ENCODE results near the gene SART1.

The SART1 gene

DNA sequence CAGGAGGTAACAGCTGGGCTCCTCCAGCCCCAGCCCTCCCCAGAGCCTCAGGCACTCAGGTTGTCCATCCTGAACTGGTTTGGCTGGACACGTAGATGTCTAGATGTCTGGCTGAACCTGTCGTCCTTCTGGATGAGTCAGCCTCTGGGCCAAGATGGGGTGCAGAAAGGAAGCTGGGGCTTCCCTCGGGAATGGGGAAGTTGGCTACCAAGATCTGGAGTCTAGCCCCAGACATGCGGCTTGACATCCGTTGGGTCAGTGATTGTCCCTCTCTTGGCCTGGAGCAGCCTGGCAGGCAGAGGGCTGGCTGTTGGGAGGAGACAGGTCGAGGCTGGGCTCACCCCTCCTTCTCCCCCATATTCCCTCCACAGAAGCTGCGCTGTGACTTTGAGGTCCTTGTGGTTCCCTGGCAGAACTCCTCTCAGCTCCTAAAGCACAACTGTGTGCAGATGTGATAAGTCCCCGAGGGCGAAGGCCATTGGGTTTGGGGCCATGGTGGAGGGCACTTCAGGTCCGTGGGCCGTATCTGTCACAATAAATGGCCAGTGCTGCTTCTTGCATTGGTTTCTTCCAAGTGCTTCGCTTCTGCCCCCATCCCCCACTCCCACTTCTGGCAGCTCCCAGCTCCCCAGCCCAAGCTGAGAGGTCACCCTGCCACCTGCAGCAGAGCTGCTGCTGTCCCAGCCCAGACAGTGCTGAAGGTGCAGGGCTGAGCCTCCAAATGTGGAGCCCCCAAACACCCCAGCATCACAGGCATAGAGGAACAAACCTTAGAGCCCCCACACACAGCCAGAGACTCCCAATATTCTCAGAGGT is 51.6 kb downstream of the SART1 start:
- H3K4me3 Mint-ChIP-seq = no peak overlapping the region

DNA sequence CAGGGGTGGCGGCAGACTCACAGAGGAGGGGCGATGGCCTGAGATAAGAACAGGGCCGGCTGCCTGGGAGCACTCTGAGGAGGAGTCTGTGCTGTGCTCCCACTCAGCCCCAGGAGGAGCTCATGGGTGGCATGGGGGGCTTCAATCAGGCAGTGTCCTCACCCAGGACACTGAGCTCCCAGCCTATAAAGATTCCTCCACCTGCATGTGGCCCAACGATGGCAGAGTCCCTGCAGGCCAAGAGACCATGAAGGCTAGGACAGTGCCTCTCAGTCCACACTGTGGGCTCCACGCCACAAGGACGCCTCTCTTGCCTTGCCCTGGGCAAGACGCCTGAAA is 52.2 kb downstream of the SART1 start:
- peaks cover 37% of the 10 kb centered on the region for H3K27me3 Mint-ChIP-seq (ENCODE audit: low read depth, poor library complexity)

More for the DNA sequence above, 51.6 kb downstream of the SART1 start:
- no peaks in the 10 kb centered on the region for H3K36me3 Mint-ChIP-seq (ENCODE audit: low read depth)
- TF ChIP-seq, protein P1, sequence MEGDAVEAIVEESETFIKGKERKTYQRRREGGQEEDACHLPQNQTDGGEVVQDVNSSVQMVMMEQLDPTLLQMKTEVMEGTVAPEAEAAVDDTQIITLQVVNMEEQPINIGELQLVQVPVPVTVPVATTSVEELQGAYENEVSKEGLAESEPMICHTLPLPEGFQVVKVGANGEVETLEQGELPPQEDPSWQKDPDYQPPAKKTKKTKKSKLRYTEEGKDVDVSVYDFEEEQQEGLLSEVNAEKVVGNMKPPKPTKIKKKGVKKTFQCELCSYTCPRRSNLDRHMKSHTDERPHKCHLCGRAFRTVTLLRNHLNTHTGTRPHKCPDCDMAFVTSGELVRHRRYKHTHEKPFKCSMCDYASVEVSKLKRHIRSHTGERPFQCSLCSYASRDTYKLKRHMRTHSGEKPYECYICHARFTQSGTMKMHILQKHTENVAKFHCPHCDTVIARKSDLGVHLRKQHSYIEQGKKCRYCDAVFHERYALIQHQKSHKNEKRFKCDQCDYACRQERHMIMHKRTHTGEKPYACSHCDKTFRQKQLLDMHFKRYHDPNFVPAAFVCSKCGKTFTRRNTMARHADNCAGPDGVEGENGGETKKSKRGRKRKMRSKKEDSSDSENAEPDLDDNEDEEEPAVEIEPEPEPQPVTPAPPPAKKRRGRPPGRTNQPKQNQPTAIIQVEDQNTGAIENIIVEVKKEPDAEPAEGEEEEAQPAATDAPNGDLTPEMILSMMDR (IDR thresholded peaks at IDR 0.05) = no peak
- no peak for DNase-seq
- H3K27ac Mint-ChIP-seq = no peak overlapping the region
- H3K27me3 Mint-ChIP-seq (ENCODE audit: low read depth, poor library complexity) = peaks cover 37% of the 10 kb centered on the region
- peaks cover 14% of the 10 kb centered on the region for H3K4me1 Mint-ChIP-seq
- H3K9me3 Mint-ChIP-seq = no peaks in the 10 kb centered on the region

DNA sequence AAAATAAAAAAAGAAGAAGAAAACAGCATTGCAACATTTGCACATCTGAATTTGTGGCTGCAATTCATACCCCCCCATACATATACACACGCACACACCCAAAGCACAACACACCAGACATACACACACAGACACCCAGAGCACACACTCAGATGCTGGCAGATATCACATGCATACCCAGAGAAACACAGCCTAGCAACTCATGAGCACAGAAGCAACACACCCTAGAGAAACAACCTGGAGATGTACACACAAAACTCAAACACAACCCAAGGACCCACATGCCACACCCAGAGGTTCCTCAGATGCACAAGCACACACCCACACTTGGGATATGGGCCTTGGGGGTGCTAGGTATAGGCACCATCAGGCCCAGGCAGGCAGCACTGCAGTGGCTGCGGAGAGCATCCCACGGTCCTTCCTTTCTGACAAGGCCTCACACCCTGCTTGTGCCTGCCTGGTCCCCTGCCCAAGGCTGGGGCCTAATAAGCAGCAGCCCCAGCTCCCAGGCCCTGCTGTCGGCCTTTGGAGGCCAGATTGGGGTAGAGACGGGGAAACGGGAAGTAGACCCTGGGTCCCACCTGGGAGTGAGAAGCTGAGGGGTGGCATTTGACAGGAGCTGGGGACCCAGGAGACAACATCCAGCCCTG is 53.4 kb downstream of the SART1 start:
- Mint-ChIP-seq H3K36me3 (ENCODE audit: low read depth) (no peaks in the 10 kb centered on the region), H3K27ac (no peak overlapping the region), H3K4me1 (peaks cover 5% of the 10 kb centered on the region), H3K27me3 (ENCODE audit: low read depth, poor library complexity) (peaks cover 35% of the 10 kb centered on the region), H3K9me3 (no peaks in the 10 kb centered on the region), H3K4me3 (no peak overlapping the region)
- TF ChIP-seq, protein P1 (IDR thresholded peaks at IDR 0.05) = no peak
- DNase-seq = no peak

More for the DNA sequence above, 52.2 kb downstream of the SART1 start:
- no peak for DNase-seq
- Mint-ChIP-seq H3K27ac (no peak overlapping the region), H3K4me1 (peaks cover 9% of the 10 kb centered on the region), H3K9me3 (no peaks in the 10 kb centered on the region), H3K4me3 (no peak overlapping the region), H3K36me3 (ENCODE audit: low read depth) (no peaks in the 10 kb centered on the region)
- TF ChIP-seq, protein P1 (IDR thresholded peaks at IDR 0.05) = no peak

DNA sequence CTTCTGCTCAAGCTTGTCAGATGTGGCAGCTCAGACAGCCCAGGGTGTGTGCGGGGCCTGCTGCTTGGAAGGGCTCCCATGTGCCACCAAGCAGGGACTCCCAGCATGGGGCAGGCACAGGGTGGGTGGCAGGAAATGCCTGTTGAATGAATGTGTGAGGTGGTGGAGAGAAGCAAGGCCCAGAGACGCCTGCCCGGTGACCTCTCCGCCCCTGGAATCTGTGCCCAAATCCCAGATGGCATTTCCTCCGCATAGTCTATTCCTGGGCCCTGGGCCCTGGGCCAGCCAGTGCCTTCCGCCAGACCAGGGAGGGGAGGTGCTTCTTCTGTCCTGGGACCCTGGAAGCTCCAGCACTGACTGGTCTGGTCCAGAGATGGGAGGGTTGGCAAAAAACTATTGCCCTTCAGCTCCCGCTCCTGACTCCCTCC is 53.9 kb downstream of the SART1 start:
- TF ChIP-seq, protein P1 (IDR thresholded peaks at IDR 0.05) = no peak
- Mint-ChIP-seq H3K36me3 (ENCODE audit: low read depth) (no peaks in the 10 kb centered on the region), H3K4me3 (no peak overlapping the region), H3K4me1 (peaks cover under 1% of the 10 kb centered on the region), H3K27me3 (ENCODE audit: low read depth, poor library complexity) (peaks cover 30% of the 10 kb centered on the region), H3K9me3 (no peaks in the 10 kb centered on the region), H3K27ac (no peak overlapping the region)
- no peak for DNase-seq

DNA sequence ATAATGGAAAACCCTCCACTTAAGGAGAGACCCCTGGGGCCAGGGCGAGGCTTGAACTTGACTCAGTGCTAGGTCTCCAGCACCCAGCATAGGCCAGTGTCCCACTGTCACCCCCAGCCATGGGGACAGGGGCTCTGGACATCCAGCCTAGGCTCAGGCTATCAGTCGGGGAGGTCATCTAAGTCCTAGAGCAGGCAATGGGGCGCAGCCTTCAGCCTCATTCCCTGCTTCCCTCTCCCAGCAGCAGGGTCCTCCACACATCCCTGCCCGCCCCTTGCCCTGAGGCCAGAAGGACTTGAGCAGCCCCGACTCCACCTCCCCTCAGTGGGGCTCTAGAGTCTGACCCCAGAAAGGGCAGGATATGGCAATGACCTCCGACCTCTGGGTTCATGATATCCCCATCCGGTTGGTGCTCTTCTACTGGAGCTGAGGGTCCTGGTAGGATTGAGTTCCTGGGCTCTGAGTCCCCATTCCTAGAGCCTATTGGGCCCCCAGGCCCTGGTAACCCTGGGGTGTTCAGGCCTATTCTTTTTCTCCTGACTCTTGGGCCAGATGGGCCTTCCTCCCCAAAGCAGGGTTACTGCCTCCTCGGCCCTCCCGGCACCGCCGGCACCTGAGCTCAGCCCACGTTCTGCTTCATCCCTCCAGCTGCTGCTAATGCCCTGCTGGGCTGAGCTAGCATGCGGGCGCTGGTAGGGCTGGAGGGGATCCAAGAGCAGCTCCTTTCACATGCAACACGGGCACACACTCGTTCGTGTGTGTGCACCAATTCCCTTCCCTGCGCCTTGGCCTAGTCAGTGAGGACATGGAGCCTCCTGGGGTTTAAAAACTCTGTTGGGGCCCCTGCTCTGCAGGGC is 54.6 kb downstream of the SART1 start:
- H3K4me3 Mint-ChIP-seq = no peak overlapping the region
- peaks cover 23% of the 10 kb centered on the region for H3K27me3 Mint-ChIP-seq (ENCODE audit: low read depth, poor library complexity)
- no peaks in the 10 kb centered on the region for H3K4me1 Mint-ChIP-seq
- no peaks in the 10 kb centered on the region for H3K9me3 Mint-ChIP-seq
- TF ChIP-seq, protein P1 (IDR thresholded peaks at IDR 0.05) = no peak
- no peak for DNase-seq
- H3K36me3 Mint-ChIP-seq (ENCODE audit: low read depth) = no peaks in the 10 kb centered on the region
- H3K27ac Mint-ChIP-seq = no peak overlapping the region
